Colon (tissue), 2 donors: ENCODE results near the gene CGAS.
"Not testable (repeated sequence)": the region's sequence is repeated elsewhere in the genome, so short reads cannot be mapped to it uniquely, and the experiment has no call there.

ENCODE experiments used
- FAIRE-seq: peaks from 2 replicates; lab custom pipeline; 2012; peaks lifted over from hg19 to GRCh38; lab: Jason Lieb, UNC
- donor health status: control.
- donor health status: control.

CGAS gene

GRCh38 chr6:73394577-73395354 lies 57.3 kb downstream of the CGAS start, which contains the start of gene DDX43:
Gene DDX43 (plus strand): TSS chr6:73394828. CDS start chr6:73394906, 78 bp downstream.
- FAIRE-seq, result no peak

GRCh38 chr6:73393278-73393677 lies 58.8 kb downstream of the CGAS start:
- FAIRE-seq, result no peak

GRCh38 chr6:73392188-73392587 lies 59.9 kb downstream of the CGAS start:
- FAIRE-seq, result not testable (repeated sequence)

GRCh38 chr6:73391675-73392074 lies 60.4 kb downstream of the CGAS start:
- no peak for FAIRE-seq

GRCh38 chr6:73389854-73390253 lies 62.2 kb downstream of the CGAS start:
- no peak for FAIRE-seq

- no peak for FAIRE-seq
Measured at GRCh38 chr6:73388800-73389512, 63.1 kb downstream of the CGAS start.

- FAIRE-seq, result no peak
Measured at GRCh38 chr6:73388433-73388799, 63.7 kb downstream of the CGAS start.

- FAIRE-seq, result no peak
Measured at GRCh38 chr6:73382462-73383113, 69.5 kb downstream of the CGAS start.

GRCh38 chr6:73381531-73381930 lies 70.6 kb downstream of the CGAS start:
- not testable (repeated sequence) for FAIRE-seq

GRCh38 chr6:73377225-73377624 lies 74.9 kb downstream of the CGAS start:
- FAIRE-seq, result no peak

- FAIRE-seq, result no peak
Measured at GRCh38 chr6:73375216-73375615, 76.9 kb downstream of the CGAS start.
